ENCODE measurements around the gene IKZF5.

IKZF5 gene

GRCh38 chr10:122980209-122981065, 28.2 kb downstream of the IKZF5 start, which contains the start of gene PSTK (continued):
- TF ChIP-seq PRDM10 (tag by site-specific recombination; IDR thresholded peaks at IDR 0.05) = peak; percentile 46; the same call in 1 of the 2 replicates
- no peak for TF ChIP-seq HOXC10 (CRISPR knock-in tag; IDR thresholded peaks at IDR 0.05)
- TF ChIP-seq CTCF (tag by site-specific recombination; IDR thresholded peaks at IDR 0.05) = peak; percentile 96
- no peak for TF ChIP-seq ZNF571 (tag by site-specific recombination; IDR thresholded peaks at IDR 0.05)
- no peak; the same call in 1 of the 2 replicates for TF ChIP-seq BCL11A (tag by site-specific recombination; IDR thresholded peaks at IDR 0.05; ENCODE audit: low read depth)
- TF ChIP-seq INSM2 (tag by site-specific recombination; IDR thresholded peaks at IDR 0.05) = peak; percentile 66; the same call in 1 of the 2 replicates

DNA sequence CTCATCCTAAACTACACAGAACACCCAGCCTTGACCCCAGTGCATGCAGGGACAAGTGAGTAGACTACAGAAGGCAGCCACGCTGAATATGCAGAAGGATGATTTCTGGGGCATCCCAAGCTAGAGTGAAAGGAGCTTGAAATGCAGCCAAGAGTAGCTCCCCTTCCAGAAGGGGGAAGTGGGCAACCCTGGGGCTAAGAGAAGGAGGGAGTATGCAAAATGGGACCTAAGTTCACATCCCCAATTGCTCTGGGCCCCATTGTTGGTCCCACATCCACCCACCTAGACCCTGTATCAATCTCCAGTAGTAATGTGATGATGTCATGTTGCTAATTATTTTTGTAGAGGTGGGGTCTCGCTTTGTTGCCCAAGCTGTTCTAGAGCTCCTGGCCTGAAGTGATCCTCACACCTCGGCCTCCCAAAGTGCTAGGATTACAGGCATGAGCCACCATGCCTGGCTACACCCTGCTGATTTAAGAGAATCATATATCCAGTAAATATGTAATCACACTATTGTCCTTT, 34.0 kb downstream of the IKZF5 start:
- CTCF ChIA-PET = no interaction called here
- no peaks in the 10 kb centered on the region for H3K9me3 ChIP-seq (ENCODE audit: control insufficient read depth, insufficient read depth, low read depth, low read length)

More for the DNA sequence above, 34.0 kb downstream of the IKZF5 start:
- no peaks in the 10 kb centered on the region for H3K4me1 ChIP-seq (ENCODE audit: control insufficient read depth, insufficient read depth, low read length)
- H3K36me3 ChIP-seq (ENCODE audit: control insufficient read depth in 2 of 2, insufficient read depth in 1 of 2, low read length in 2 of 2) = no peaks in the 10 kb centered on the region
- H3K27ac ChIP-seq (ENCODE audit: extremely low read depth, low read depth, low read length) = no peak overlapping the region
- no peak for TF ChIP-seq HOXC10 (CRISPR knock-in tag; IDR thresholded peaks at IDR 0.05)
- no peak for TF ChIP-seq PRDM10 (tag by site-specific recombination; IDR thresholded peaks at IDR 0.05)
- TF ChIP-seq ATF2 (tag by site-specific recombination; IDR thresholded peaks at IDR 0.05; ENCODE audit: low read depth) = 0 out of 2 replicates have a peak, but pooled peaks have one; percentile 11
- POLR2A ChIA-PET = no interaction called here
- H3K4me3 ChIP-seq (ENCODE audit: low read depth, low read length) = no peak overlapping the region

Data from HEK293 (cell line).